Stimulated activated CD4-positive, alpha-beta T cell treated with anti-CD3 and anti-CD28 coated beads, TNF-alpha, amount 100 ng/mL, for 24 hours (primary cell): Measurements from ENCODE around the gene WDR70.
A peak's percentile ranks its signal among the peaks of the same experiment; 100 is the strongest.
"Not testable (repeated sequence)": the region's sequence is repeated elsewhere in the genome, so short reads cannot be mapped to it uniquely, and the experiment has no call there.

ENCODE experiments used
- DNase-seq, 3 experiments: peaks; one replicate each; pipeline ENCODE4 v3.0.0-alpha.2; 2020; ENCODE audit warnings: low read depth in 3 of 3

WDR70 gene

DNA sequence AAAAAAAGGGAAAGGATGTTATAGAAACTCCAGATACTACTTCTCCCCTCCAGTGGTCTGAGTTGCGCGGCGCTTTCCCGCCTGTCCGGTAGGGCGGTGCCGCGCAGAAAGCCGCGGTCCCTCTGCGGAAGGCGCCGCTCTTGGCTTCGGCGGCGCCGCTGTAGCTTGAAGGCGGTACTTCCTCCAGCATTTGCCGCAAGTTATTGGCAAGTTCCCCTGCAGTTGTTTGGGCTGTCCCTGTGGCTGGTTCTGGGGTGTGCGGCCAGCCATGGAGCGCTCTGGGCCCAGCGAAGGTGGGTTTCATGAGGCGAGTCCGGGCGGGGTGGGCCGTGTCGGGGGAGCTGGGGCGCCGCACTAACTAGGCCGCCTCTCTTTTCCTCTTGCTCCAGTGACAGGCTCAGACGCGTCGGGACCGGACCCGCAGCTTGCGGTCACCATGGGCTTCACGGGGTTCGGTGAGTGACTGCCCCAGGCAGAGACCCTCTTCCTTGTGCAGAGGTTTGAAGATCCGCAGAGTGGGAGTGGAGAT, at the start of gene WDR70:
TSS of gene WDR70 (plus strand) at position 219 of the 529 bp plus-strand sequence. CDS start at position 269, 50 bp downstream.
- DNase-seq = peak; percentile 57 to 78 (median 67)

DNA sequence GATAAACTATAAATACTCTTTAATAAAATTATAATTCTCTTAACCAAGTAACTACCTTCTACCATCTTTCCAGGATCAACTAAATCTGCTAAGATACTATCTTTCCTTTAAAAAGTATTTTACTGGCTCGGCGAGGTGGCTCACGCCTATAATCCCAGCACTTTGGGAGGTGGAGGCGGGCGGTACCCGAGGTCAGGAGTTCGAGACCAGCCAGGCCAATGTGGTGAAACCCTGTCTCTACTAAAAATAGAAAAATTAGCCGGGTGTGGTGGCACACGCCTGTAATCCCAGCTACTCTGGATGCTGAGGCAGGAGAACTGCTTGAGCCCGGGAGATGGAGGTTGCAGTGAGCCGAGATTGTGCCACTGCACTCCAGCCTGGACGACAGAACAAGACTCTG, 44.4 kb upstream of the WDR70 start:
- DNase-seq = not testable (repeated sequence)

DNA sequence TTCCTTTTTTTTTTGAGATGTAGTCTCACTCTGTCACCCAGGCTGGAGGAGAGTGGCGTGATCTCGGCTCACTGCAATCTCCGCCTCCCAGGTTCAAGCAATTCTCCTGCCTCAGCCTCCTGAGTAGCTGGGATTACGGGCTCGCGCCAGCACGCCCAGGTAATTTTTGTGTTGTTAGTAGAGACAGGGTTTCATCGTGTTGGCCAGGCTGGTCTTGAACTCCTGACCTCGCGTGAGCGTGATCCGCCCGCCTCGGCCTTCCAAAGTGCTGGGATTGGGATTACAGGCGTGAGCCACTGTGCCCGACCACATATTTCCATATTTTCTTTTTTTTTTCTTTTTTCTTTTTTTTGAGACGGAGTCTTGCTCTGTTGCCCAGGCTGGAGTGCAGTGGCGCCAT, 36.4 kb upstream of the WDR70 start:
- not testable (repeated sequence) for DNase-seq

DNA sequence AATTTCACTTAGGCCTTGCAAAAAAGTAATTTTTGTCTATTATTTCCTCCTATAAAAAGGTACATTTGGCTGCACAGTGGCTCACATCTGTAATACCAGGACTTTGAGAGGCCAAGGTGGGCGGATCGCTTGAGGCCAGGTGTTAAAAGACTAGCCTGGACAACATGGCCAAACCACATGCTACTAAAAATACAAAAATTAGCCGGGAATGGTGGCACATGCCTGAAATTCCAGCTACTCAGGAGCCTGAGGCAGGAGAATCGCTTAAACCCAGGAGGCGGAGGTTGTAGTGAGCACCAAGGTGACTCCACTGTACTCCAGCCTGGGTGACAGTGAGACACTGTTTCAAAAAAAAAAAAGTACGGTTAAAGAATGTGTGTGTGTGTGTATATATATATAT, 24.0 kb upstream of the WDR70 start:
- DNase-seq = no peak

DNA sequence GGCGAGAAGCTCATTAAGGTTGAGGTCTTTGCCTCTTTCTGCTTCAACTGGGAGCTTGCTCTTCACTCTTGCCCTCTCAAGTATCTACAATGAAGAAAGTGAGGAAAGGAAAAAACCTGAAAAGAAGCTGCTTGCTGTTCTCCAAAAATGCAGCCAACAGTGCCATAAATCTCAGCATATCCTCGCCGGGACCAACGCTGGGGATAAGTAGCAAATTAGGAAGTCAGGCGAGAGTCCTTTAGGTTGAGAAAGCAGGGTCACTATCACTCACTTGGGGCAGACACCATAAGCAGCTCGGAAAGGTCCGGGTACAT, 8.6 kb upstream of the WDR70 start:
- DNase-seq = no peak

DNA sequence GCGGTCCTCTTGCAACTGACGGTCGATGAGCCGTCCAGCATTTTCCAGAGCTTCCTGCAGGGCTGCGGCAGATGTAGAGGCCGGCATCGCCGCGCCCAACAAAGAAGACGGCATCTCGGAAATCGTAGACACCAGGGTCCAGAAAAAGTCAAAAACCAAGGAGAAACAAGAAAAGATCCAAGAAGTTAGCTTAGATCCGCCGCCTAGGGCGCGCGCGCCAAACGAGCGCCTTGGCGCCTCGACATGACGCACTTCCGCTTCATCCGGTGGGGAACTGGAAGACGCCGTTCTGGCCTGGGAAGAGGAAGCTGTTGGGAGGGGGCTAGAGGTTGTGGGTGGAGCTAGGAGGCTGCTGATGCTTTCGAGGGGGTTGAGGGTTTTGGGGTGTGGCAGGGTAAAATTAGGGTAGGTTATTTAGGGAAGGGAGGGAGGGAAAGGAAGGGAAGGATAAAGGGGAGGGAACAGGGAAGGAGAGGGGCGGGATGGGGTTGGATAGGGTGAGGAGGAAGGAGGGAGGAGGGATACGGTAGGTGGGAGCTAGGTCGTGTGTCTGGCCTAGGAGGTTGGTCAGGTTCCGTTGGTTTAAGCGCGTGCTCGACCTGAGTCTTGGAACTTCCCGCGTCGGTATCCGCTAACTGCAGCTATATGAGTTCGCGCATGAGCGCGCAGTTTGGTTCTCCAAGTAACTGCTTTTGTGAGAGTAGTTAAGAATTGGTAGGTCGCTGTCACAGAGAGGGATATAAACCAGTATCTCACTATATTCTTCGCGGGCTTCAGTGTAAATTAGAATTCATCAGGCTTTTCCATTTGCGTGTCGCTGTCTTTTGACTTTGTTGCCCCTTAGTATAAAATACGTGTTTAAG, 8.0 kb upstream of the WDR70 start, which contains the start of gene NUP155:
TSS of gene NUP155 (minus strand) at position 243 of the 863 bp plus-strand sequence. CDS start at position 114, 129 bp downstream.
- DNase-seq = peak; percentile 81 to 89 (median 84)

DNA sequence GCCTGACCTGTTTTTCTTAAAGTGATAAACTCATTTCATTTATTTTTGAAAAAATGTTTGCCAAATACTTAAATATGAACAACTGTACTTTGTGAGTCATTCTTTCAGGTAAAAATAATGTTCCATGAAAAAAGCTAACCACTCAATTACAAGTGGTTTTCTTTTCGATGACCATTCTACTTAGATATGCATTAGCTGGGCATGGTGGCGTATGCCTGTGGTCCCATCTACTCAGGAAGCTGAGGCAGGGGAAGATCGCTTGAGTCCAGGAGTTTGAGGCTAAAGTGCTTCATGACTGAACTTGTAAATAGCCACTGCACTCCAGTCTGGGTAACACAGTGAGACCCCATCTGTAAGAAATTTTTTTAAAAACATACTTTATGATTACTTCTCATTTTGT, 4.0 kb upstream of the WDR70 start:
- DNase-seq = no peak

DNA sequence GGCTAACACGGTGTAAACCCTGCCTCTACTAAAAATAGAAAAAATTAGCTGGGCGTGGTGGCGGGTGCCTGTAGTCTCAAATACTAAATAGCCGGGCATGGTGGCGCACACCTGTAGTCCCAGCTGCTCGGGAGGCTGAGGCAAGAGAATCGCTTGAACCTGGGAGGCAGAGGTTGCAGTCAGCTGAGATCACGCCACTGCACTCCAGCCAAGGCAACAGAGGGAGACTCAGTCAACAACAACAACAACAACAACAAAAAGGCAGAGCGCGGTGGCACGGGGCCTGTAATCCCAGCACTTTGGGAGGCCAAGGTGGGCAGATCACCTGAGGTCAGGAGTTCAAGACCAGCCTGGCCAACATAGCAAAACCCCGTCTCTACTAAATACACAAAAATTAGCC, 1.1 kb upstream of the WDR70 start:
- not testable (repeated sequence) for DNase-seq

DNA sequence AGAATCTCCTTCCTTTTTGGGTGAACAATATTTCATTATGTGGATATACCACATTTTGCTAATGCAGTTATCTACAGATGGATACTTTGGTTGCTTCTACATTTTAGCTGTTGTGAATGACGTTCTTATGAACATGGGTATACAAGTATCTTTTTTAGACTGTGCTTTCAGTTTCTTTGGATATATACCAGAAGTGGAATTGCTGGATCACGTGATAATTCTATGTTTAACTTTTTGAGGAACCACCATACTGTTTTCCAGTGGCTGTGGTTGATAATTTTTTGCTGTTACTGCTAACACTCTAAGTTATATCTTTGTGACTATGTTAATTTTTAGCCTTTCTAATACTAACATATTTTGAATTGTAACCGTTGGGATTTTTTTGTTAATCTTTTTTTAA, 12.5 kb downstream of the WDR70 start:
- no peak for DNase-seq

DNA sequence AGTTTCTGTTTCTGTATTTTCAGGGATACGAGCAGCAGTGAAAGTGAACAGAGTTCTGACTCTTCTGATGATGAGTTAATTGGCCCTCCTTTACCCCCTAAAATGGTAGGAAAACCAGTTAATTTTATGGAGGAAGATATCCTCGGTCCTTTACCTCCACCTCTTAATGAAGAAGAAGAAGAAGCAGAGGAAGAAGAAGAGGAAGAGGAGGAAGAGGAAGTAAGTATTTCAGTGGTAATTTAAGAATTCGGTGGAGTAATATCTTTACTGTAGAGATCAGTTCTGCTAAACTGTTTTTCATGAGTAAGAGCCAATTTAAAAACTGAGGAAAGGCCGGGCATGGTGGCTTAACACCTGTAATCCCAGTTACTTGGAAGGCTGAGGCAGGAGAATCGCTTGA, 17.2 kb downstream of the WDR70 start:
- no peak for DNase-seq

DNA sequence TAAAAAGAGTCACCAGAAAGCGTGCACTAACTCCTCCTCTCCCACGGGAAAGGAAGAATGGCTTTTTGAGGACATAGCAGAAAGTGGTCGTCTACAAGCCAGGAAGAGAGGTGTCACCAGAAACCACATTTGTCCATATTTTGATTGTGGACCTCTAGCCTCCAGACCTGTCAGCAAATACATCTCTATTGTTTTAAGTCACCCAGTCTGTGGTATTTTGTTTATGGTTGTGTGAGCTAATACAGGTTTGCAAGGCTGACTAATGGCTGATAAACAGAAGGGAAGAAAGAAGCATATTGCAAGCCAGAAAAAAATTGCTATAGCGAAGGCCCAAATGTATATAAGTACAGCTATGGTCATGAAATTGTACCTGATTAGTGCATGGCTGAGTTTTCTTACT, 21.4 kb downstream of the WDR70 start:
- no peak for DNase-seq

DNA sequence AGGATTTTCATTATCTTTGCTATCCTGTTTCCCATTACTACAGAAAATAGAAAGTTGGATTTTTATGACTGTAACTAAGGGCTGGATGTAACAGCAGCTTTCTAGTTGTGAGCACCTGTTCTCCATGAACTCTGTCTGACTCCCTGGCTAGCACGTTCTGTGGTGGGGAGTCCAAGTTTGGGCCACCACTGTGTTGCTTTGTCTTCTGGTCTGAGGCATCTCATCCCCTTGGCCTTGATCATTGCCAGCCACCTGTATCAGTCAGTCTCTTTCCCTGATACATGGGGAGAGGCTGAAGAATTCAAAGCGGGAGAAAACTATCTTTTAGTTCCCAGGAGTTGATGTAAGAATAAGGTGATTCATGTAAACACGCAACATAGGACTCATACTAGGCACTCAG, 33.4 kb downstream of the WDR70 start:
- no peak for DNase-seq

DNA sequence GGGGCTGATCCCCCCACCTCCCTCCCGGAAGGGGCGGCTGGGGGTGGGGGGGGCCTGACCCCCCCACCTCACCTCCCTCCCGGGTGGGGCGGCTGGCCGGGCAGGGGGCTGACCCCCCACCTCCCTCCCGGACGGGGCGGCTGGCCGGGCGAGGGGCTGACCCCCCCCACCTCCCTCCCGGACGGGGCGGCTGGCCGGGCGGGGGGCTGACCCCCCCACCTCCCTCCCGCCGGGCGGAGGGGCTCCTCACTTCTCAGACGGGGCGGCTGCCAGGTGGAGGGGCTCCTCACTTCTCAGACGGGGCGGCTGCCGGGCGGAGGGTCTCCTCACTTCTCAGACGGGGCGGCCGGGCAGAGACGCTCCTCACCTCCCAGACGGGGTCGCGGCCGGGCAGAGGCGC, 36.3 kb downstream of the WDR70 start:
- DNase-seq = not testable (repeated sequence)

DNA sequence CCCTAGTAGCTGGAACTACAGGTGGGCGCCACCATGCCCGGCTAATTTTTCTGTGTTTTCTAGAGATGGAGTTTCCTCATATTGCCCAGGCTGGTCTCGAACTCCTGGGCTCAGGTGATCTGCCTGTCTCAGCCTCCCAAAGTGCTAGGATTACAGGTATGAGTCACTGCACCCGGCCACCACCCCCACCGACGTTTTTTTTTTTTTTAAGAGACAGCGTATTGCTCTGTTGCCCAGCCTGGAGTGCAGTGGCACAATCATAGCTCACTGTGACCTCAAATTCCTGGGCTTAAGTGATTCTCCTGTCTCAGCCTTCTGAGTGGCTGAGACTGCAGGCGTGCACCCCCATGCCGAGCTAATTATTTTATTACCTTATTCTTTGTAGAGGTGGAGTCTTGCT, 38.2 kb downstream of the WDR70 start:
- no peak for DNase-seq

DNA sequence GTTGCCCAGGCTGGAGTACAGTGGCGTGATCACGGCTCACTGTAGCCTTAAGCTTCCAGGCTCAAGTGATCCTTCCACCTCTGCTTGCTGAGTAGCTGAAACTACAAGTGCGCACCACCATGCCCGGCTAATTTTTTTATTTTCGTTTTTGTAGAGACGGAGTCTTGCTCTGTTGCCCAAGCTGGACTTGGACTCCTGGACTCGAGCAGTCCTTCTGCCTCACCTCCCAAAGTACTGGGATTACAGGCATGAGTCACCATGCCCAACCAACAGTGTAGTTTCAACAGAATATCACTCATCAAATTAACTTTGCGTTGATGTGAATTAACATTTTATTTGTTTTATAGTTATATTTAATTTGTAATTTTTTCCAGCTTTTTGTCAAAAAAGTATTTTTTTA, 45.3 kb downstream of the WDR70 start:
- DNase-seq = no peak

DNA sequence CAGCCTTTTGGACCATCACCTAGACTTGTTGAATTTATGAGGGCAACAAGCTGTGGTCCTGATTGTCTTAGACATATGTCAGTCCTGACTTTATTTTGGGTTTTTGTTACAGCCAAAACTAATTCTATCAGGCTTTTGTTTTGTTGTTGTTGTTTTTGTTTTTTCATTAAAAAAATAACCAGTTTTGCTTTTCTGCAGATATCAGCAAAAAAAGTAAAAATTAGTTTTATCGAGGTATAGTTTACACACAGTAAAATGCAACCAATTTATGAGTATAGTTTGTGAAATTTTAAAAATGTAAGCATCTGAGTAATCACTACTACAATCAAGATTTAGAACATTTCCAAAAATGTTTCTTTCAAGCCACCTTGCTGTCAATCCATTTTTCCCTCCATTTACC, 48.9 kb downstream of the WDR70 start:
- DNase-seq = no peak

DNA sequence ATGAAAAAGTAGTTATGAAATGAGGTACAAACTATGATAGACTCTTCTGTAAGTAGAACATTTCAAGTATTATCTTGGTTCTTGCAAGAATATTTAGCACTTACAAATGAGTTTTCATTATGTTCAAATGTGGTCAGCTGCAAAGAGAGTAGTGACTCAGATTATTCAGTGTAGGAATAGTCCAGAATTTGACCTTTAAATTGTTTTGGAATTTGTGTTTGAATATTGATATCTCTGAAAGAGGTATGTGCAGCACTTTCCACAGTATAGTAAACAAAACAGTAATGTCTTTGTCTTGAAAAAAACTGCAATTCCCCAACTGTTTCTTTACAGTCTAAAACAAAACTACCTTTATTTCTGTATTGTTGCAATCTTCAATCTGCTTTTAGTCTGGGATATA, 56.1 kb downstream of the WDR70 start:
- no peak for DNase-seq

DNA sequence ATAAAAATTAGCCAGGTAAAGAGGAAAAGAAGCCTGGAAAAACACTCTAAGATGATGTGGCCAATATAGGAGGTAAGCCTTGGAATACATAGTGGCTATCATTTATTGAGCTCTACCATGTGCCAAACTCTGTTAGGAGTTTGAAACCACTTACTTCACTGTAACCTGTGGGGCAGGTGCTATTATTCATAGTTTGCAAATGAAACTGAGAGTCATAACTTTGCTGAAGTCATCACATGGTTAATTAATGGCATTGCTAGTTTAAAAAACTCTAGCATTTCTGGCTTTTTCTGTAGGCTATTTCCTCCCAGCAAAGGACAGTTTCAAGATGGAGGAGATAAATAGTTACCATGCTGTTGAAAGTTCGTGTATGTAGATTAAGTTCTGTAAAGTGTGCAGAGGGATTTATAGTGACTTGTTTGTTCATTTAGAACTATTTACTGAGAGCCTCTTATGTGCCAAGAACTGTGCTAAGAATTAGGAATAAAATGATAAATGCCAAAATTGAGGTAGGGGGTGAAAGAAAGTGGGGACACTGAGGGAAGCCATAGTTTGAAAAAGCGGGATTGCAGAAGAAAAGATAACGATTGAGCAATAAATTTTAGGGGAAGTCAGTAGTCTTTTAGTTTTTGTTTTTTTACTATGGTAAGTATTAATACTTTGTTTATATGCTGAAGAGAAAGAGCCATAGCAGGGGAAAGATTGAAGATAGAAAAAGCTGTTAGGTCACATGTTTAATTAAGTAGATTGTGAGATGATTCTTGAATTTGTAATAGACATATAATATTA, 57.2 kb downstream of the WDR70 start:
- no peak for DNase-seq

DNA sequence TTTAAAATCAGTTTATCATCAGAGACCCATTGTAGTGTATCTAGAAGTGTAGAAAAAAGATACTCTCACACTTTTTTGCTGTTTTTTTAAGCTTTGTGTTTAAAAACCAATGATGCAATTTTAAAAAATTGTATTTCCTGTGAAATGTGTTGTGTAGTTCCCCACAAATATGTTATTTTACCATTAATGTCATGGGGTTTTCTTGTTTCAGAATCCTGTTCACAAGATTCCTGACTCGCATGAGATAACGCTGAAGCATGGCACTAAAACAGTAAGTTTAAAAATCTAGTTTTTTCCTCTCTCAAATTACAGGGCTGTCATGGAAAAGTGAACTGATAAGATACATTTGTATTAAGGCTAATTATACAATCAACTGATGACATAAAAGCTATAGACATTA, 58.6 kb downstream of the WDR70 start:
- DNase-seq = no peak

DNA sequence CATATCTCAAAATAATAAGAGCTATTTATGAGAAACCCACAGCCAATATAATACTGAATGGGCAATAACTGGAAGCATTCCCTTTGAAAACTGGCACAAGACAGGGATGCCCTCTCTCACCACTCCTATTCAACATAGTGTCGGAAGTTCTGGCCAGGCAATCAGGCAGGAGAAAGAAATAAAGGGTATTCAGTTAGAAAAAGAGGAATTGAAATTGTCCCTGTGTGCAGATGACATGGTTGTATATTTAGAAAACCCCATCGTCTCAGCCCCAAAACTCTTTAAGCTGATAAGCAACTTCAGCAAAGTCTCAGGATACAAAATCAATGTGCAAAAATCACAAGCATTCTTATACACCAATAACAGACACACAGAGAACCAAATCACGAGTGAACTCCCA, 66.7 kb downstream of the WDR70 start:
- not testable (repeated sequence) for DNase-seq

DNA sequence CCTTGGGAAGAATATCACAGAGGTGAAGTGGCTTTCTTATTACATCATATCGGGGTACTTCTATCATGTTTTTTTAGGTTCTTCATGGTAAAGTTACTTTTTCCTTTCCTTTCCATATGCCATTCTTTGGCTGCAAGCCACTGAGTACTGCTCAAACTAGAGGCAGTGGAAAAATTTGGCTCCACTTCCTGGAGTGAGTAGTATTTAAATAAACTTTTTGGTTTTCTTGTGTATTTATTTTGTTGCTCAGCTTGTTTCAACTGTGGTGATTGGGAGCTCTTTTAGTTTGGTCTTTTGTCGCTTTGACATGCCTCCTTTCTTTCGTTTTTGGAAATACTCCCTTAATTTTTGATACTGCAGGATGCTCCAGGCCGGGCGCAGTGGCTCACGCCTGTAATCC, 69.8 kb downstream of the WDR70 start:
- no peak for DNase-seq

DNA sequence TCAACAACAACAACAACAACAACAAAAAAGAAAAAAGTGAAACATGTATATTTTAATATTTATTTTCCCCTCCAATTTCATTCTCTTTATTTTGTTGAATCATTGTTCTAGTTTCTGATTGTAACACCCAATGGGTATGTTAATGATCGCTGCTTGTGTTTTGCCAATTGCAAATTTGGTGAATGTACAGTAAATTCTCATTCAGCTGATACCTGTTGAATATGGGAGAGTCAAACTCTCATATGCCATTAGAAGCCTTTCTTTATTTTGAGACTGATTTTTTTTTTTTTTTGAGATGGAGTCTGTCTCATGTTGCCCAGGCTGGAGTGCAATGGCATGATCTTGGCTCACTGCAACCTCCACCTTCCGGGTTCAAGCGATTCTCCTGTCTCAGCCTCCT, 72.9 kb downstream of the WDR70 start:
- DNase-seq = not testable (repeated sequence)

DNA sequence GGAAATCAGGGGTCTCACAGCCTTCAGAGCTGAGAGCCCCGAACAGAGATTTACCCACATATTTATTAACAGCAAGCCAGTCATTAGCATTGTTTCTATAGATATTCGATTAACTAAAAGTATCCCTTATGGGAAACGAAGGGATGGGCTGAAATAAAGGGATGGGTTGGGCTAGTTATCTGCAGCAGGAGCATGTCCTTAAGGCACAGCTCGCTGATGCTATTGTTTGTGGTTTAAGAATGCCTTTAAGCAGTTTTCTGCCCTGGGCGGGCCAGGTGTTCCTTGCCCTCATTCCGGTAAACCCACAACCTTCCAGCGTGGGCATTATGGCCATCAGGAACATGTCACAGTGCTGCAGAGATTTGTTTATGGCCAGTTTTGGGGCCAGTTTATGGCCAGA, 74.1 kb downstream of the WDR70 start:
- DNase-seq = not testable (repeated sequence)
